Liver (tissue), 9 donors: ENCODE measurements around the gene MSH3. TPM values are rescaled to one million over a fixed set of nuclear protein-coding genes. Genes with fewer than 3 reads are reported as not detected.
A peak's percentile ranks its signal among the peaks of the same experiment; 100 is the strongest.

ENCODE experiments used
- DNase-seq: peaks from one replicate; pipeline ENCODE4 v3.0.0-alpha.2; 2017; ENCODE audit warnings: low spot score
- H3K27ac ChIP-seq, 2 donors: one replicate each; pipeline ENCODE4 v1.7.0; 2013; ENCODE audit warnings: inconsistent platforms in 2 of 2, low read length in 2 of 2, control low read depth in 1 of 2, low read depth in 1 of 2, mild to moderate bottlenecking in 1 of 2
- H3K27me3 ChIP-seq, 4 donors: one replicate each; pipeline versions ENCODE4 v1.6.1 to v1.7.0; 2013; ENCODE audit warnings: low read length in 3 of 4, inconsistent platforms in 1 of 4, mild to moderate bottlenecking in 1 of 4, moderate library complexity in 1 of 4; ENCODE audit not compliant: control insufficient read depth in 4 of 4, insufficient read depth in 4 of 4
- H3K36me3 ChIP-seq, 4 donors: one replicate each; pipeline versions ENCODE4 v1.6.1 to v1.7.0; 2013; ENCODE audit warnings: low read length in 3 of 4, mild to moderate bottlenecking in 3 of 4, low read depth in 1 of 4, moderate library complexity in 1 of 4; ENCODE audit not compliant: control insufficient read depth in 4 of 4, insufficient read depth in 3 of 4
- H3K4me1 ChIP-seq, 4 donors: one replicate each; pipeline versions ENCODE4 v1.6.1 to v1.7.0; 2013; ENCODE audit warnings: low read length in 3 of 4, mild to moderate bottlenecking in 3 of 4, moderate library complexity in 1 of 4; ENCODE audit not compliant: control insufficient read depth in 4 of 4, insufficient read depth in 4 of 4
- H3K4me3 ChIP-seq, 3 donors: one replicate each; pipeline versions ENCODE4 v1.6.1 to v1.7.0; 2013; ENCODE audit warnings: low read length in 3 of 3, control low read depth in 1 of 3, low read depth in 1 of 3, mild to moderate bottlenecking in 1 of 3
- H3K9ac ChIP-seq, 2 donors: one replicate each; pipeline ENCODE4 v1.7.0; 2013; ENCODE audit warnings: low read length in 2 of 2, mild to moderate bottlenecking in 2 of 2, moderate library complexity in 2 of 2, control low read depth in 1 of 2, low read depth in 1 of 2
- H3K9me3 ChIP-seq, 4 donors: one replicate each; pipeline versions ENCODE4 v1.6.1 to v1.7.0; 2013; ENCODE audit warnings: low read length in 3 of 4; ENCODE audit not compliant: control insufficient read depth in 4 of 4
- EGR1 ChIP-seq, 2 donors: IDR thresholded peaks; 2 replicates each; pipeline ENCODE4 v1.6.1; 2016 to 2018; ENCODE audit warnings: antibody characterized with exemption in 2 of 2, low read depth in 2 of 2
- FOXA1 ChIP-seq: IDR thresholded peaks from 2 replicates; pipeline ENCODE4 v1.6.1; 2016; ENCODE audit warnings: antibody characterized with exemption
- FOXA2 ChIP-seq: IDR thresholded peaks from 2 replicates; pipeline ENCODE4 v1.6.1; 2016; ENCODE audit warnings: antibody characterized with exemption
- HNF4A ChIP-seq, 2 donors: conservative IDR thresholded peaks; 2 replicates each; pipeline ENCODE4 v1.6.1; 2016; ENCODE audit warnings: antibody characterized with exemption in 2 of 2, mild to moderate bottlenecking in 2 of 2
- HNF4G ChIP-seq: IDR thresholded peaks from 2 replicates; pipeline ENCODE4 v1.6.1; 2016; ENCODE audit warnings: antibody characterized with exemption
- JUND ChIP-seq, 2 donors: IDR thresholded peaks; 2 replicates each; pipeline ENCODE4 v1.6.1; 2016; ENCODE audit warnings: antibody characterized with exemption in 2 of 2
- MAX ChIP-seq: IDR thresholded peaks from 2 replicates; pipeline ENCODE4 v1.6.1; 2016; ENCODE audit warnings: antibody characterized with exemption
- NR2F2 ChIP-seq: IDR thresholded peaks from 2 replicates; pipeline ENCODE4 v1.6.1; 2016; ENCODE audit warnings: antibody characterized with exemption
- RAD21 ChIP-seq, 2 donors: IDR thresholded peaks; 2 replicates each; pipeline ENCODE4 v1.6.1; 2016; ENCODE audit warnings: antibody characterized with exemption in 2 of 2, mild to moderate bottlenecking in 2 of 2
- RXRA ChIP-seq, 2 donors: IDR thresholded peaks; 2 replicates each; pipeline ENCODE4 v1.6.1; 2017 to 2018; ENCODE audit warnings: antibody characterized with exemption in 2 of 2, mild to moderate bottlenecking in 1 of 2
- TAF1 ChIP-seq: conservative IDR thresholded peaks from 2 replicates; pipeline ENCODE4 v1.6.1; 2016; ENCODE audit warnings: antibody characterized with exemption, mild to moderate bottlenecking
- WGBS: extraction: QIAGEN DNeasy Blood & Tissue Kit; methylation state at CpG from one replicate; pipeline ENCODE4 v1.1.7; 2013; 5-methylcytosine and 5-hydroxymethylcytosine counted together
- polyA plus RNA-seq, 2 donors: library from polyadenylated mRNA; stranded (reverse) in 1 of 2; unstranded in 1 of 2; fragments of 200-250 nt in 1 of 2; fragments of >200 nt in 1 of 2; fragmentation: Nextera tagmentation in 1 of 2; extraction: Ambion mirVana in 1 of 2; gene quantifications; one replicate each; pipeline versions ENCODE4 v1.2.1 to v1.2.3, GENCODE V29; 2013 to 2015
- total RNA-seq, 2 donors: library from RNA; depleted of rRNA; stranded (reverse); fragments of >200 nt; gene quantifications; one replicate each; pipeline ENCODE4 v1.2.3, GENCODE V29; 2014
- TF ChIP-seq, protein P1 (sequence below): fragments of 150-350 bp; IDR thresholded peaks from 2 replicates; pipeline ENCODE4 v1.5.1; 2017; ENCODE audit warnings: improper control_type of control experiment, low read depth, low read length; ENCODE audit not compliant: missing input control
- TF ChIP-seq, protein P2 (sequence below): IDR thresholded peaks from 2 replicates; pipeline ENCODE4 v1.6.1; 2016; ENCODE audit warnings: antibody characterized with exemption
- TF ChIP-seq, protein P3 (sequence below): IDR thresholded peaks from 2 replicates; pipeline ENCODE4 v1.6.1; 2016; ENCODE audit warnings: antibody characterized with exemption, mild to moderate bottlenecking
- donor health status: healthy.
- donor health status: healthy.
- donor health status: healthy.
- donor health status: healthy.
- donor health status: healthy.

Gene MSH3
- total and polyA plus RNA-seq, 4 donors = 3.0 to 19.1 (median 7.9) TPM

DNA sequence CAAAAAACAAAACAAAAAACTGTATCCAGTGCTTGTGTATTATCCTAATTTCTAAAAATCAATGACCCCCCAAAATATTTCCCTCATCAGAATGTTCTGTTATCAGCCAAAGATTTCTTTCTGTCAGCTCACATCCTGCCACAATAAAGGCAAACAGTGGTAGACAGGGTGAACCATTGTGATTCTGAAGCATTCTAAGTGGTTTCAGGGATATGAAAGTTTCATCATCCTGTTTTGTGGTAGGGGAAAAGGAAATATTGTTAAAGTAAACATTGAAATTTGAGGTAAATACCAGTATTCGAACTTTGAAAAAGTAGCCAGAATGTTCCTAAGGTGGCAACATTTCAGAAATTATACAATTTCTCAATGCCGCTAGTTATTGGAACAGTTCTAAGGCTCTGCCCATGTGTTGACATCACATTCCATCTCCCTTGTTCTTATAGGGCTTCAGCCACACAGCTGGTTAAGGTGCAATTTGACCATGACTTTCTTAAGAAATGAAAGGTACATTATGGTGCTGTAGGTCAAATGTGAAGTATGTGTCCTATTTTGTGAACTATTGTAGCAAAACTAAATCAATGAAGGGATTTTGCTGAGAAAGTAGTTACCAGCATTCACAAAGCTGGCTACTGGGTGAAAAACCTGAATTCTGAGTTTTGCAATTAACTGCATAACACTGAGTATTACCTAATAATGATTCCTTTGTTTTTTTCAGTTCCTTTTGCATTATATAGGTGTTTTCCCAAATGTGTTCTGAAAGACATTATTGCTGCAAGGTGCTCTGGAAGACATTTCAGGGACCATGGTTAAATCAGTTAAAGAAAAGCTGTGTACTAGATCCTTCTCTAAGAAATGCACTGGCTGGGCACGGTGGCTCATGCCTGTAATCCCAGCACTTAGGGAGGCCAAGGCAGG lies 198.1 kb downstream of the MSH3 start:
- H3K9ac ChIP-seq = no peak overlapping the region
- H3K4me1 ChIP-seq = no peaks in the 10 kb centered on the region
- H3K36me3 ChIP-seq = peaks cover 2 to 20% (median 14%) of the 10 kb centered on the region in 4 donors
- no peak for DNase-seq
- TF ChIP-seq NR2F2 (no peak), EGR1 (IDR thresholded peaks at IDR 0.05; ENCODE audit: low read depth in 2 of 2) (no peak), MAX (no peak), RXRA (IDR thresholded peaks at IDR 0.05) (no peak), RAD21 (IDR thresholded peaks at IDR 0.05) (no peak), HNF4G (no peak), JUND (IDR thresholded peaks at IDR 0.05) (no peak), HNF4A (conservative IDR thresholded peaks at IDR 0.05) (no peak), TAF1 (no peak), FOXA1 (no peak), FOXA2 (no peak)
- TF ChIP-seq, protein P1, sequence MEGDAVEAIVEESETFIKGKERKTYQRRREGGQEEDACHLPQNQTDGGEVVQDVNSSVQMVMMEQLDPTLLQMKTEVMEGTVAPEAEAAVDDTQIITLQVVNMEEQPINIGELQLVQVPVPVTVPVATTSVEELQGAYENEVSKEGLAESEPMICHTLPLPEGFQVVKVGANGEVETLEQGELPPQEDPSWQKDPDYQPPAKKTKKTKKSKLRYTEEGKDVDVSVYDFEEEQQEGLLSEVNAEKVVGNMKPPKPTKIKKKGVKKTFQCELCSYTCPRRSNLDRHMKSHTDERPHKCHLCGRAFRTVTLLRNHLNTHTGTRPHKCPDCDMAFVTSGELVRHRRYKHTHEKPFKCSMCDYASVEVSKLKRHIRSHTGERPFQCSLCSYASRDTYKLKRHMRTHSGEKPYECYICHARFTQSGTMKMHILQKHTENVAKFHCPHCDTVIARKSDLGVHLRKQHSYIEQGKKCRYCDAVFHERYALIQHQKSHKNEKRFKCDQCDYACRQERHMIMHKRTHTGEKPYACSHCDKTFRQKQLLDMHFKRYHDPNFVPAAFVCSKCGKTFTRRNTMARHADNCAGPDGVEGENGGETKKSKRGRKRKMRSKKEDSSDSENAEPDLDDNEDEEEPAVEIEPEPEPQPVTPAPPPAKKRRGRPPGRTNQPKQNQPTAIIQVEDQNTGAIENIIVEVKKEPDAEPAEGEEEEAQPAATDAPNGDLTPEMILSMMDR = no peak
- TF ChIP-seq, protein P2, sequence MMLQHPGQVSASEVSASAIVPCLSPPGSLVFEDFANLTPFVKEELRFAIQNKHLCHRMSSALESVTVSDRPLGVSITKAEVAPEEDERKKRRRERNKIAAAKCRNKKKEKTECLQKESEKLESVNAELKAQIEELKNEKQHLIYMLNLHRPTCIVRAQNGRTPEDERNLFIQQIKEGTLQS = no peak
- TF ChIP-seq, protein P3, sequence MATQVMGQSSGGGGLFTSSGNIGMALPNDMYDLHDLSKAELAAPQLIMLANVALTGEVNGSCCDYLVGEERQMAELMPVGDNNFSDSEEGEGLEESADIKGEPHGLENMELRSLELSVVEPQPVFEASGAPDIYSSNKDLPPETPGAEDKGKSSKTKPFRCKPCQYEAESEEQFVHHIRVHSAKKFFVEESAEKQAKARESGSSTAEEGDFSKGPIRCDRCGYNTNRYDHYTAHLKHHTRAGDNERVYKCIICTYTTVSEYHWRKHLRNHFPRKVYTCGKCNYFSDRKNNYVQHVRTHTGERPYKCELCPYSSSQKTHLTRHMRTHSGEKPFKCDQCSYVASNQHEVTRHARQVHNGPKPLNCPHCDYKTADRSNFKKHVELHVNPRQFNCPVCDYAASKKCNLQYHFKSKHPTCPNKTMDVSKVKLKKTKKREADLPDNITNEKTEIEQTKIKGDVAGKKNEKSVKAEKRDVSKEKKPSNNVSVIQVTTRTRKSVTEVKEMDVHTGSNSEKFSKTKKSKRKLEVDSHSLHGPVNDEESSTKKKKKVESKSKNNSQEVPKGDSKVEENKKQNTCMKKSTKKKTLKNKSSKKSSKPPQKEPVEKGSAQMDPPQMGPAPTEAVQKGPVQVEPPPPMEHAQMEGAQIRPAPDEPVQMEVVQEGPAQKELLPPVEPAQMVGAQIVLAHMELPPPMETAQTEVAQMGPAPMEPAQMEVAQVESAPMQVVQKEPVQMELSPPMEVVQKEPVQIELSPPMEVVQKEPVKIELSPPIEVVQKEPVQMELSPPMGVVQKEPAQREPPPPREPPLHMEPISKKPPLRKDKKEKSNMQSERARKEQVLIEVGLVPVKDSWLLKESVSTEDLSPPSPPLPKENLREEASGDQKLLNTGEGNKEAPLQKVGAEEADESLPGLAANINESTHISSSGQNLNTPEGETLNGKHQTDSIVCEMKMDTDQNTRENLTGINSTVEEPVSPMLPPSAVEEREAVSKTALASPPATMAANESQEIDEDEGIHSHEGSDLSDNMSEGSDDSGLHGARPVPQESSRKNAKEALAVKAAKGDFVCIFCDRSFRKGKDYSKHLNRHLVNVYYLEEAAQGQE = no peak
- no peak overlapping the region for H3K4me3 ChIP-seq
- peaks cover 0 to 10% (median 1%) of the 10 kb centered on the region in 4 donors for H3K9me3 ChIP-seq
- no peaks in the 10 kb centered on the region for H3K27me3 ChIP-seq
- H3K27ac ChIP-seq = no peak overlapping the region
- WGBS = 84% methylated on average over 3 of the region's 3 CpGs

DNA sequence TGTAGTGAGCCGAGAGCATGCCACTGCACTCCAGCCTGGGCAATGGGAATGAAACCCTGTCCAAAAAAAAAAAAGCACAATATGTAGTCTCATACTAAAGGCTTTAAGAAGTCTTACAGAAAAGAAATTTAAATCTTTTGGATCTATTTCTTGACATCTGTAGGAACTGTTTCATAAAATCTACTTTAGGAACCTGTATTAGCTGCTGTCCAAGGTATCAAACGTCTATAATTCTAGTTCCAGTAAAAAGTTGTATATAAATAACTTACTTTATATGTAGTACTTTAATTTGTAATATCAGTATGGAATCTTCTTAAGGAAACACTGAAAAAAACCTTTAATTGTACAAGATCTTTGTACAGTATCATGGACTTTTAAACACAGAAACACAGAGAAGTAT lies 199.0 kb downstream of the MSH3 start:
- no peak overlapping the region for H3K4me3 ChIP-seq
- 93% methylated on average over 2 of the region's 2 CpGs for WGBS
- no peaks in the 10 kb centered on the region for H3K27me3 ChIP-seq
- H3K9ac ChIP-seq = no peak overlapping the region
- DNase-seq = no peak
- H3K36me3 ChIP-seq = peaks cover 2 to 22% (median 14%) of the 10 kb centered on the region in 4 donors
- H3K9me3 ChIP-seq = peaks cover 0 to 10% (median 1%) of the 10 kb centered on the region in 4 donors
- no peaks in the 10 kb centered on the region for H3K4me1 ChIP-seq
- no peak overlapping the region for H3K27ac ChIP-seq
- TF ChIP-seq, protein P3 = peak; percentile 37
- TF ChIP-seq HNF4G = no peak
